Liver (tissue), 3 donors: ENCODE measurements around the gene CIAO3.

ENCODE experiments used
- NR2F2 ChIP-seq: IDR thresholded peaks from 2 replicates; pipeline ENCODE4 v1.6.1; 2016; ENCODE audit warnings: antibody characterized with exemption
- TAF1 ChIP-seq: conservative IDR thresholded peaks from 2 replicates; pipeline ENCODE4 v1.6.1; 2016; ENCODE audit warnings: antibody characterized with exemption, mild to moderate bottlenecking
- TF ChIP-seq, protein P1 (sequence below): fragments of 150-350 bp; IDR thresholded peaks from 2 replicates; pipeline ENCODE4 v1.5.1; 2017; ENCODE audit warnings: improper control_type of control experiment, low read depth, low read length; ENCODE audit not compliant: missing input control
- TF ChIP-seq, protein P2 (sequence below): IDR thresholded peaks from 2 replicates; pipeline ENCODE4 v1.6.1; 2016; ENCODE audit warnings: antibody characterized with exemption
- TF ChIP-seq, protein P3 (sequence below): IDR thresholded peaks from 2 replicates; pipeline ENCODE4 v1.6.1; 2016; ENCODE audit warnings: antibody characterized with exemption, mild to moderate bottlenecking
- donor health status: healthy.
- donor health status: healthy.

DNA sequence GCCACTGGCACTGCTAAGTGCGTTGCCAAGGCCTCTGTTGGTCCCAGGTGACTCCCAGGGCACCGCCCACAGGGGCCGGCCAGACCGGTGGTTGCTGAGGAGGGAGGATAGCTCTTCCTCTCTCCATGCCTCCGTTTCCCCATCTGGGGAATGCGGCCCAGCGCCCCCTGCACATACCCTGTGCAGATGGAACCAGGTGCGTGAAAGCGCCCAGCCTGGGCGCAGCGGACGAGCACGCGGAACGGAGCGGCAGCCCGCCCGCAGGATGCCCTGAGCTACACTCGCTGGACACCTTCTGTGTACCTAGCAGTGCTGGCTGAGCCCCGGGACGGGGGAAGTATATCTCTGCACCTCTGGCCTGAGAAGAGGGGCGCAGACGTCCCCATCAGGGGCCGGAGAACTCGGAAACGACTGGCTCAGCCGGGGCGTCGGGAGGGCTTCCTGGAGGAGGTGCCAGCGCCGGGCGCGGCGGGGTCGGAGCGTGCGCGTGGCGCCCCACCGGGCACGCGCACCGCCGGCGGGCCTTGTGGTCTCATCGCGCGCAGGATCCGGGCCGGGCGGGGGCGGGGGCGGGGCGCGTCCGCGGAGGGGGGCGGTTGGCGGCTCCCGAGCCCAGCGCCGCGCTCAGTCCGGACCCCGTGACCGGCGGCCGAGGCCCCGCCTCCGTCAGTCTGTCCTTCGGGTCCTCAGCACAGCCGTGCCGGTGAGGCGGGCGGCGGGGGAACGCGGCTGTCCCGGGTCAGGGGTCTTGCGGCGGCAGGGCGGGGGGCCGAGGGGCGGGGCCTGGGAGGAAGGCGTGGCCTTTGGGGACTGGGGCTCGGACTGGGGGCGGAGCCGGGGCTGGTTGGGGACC is 14.1 kb downstream of the CIAO3 start, which contains the start of the genes CCDC78 and HAGHL:
- TF ChIP-seq, protein P1, sequence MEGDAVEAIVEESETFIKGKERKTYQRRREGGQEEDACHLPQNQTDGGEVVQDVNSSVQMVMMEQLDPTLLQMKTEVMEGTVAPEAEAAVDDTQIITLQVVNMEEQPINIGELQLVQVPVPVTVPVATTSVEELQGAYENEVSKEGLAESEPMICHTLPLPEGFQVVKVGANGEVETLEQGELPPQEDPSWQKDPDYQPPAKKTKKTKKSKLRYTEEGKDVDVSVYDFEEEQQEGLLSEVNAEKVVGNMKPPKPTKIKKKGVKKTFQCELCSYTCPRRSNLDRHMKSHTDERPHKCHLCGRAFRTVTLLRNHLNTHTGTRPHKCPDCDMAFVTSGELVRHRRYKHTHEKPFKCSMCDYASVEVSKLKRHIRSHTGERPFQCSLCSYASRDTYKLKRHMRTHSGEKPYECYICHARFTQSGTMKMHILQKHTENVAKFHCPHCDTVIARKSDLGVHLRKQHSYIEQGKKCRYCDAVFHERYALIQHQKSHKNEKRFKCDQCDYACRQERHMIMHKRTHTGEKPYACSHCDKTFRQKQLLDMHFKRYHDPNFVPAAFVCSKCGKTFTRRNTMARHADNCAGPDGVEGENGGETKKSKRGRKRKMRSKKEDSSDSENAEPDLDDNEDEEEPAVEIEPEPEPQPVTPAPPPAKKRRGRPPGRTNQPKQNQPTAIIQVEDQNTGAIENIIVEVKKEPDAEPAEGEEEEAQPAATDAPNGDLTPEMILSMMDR: no peak
- TF ChIP-seq TAF1: no peak
- TF ChIP-seq, protein P2, sequence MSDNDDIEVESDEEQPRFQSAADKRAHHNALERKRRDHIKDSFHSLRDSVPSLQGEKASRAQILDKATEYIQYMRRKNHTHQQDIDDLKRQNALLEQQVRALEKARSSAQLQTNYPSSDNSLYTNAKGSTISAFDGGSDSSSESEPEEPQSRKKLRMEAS: no peak
- TF ChIP-seq, protein P3, sequence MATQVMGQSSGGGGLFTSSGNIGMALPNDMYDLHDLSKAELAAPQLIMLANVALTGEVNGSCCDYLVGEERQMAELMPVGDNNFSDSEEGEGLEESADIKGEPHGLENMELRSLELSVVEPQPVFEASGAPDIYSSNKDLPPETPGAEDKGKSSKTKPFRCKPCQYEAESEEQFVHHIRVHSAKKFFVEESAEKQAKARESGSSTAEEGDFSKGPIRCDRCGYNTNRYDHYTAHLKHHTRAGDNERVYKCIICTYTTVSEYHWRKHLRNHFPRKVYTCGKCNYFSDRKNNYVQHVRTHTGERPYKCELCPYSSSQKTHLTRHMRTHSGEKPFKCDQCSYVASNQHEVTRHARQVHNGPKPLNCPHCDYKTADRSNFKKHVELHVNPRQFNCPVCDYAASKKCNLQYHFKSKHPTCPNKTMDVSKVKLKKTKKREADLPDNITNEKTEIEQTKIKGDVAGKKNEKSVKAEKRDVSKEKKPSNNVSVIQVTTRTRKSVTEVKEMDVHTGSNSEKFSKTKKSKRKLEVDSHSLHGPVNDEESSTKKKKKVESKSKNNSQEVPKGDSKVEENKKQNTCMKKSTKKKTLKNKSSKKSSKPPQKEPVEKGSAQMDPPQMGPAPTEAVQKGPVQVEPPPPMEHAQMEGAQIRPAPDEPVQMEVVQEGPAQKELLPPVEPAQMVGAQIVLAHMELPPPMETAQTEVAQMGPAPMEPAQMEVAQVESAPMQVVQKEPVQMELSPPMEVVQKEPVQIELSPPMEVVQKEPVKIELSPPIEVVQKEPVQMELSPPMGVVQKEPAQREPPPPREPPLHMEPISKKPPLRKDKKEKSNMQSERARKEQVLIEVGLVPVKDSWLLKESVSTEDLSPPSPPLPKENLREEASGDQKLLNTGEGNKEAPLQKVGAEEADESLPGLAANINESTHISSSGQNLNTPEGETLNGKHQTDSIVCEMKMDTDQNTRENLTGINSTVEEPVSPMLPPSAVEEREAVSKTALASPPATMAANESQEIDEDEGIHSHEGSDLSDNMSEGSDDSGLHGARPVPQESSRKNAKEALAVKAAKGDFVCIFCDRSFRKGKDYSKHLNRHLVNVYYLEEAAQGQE: no peak
- no peak for TF ChIP-seq NR2F2
